Measurements from ENCODE around the gene TBX6.
A peak's percentile ranks its signal among the peaks of the same experiment; 100 is the strongest.
"Not testable (repeated sequence)": the region's sequence is repeated elsewhere in the genome, so short reads cannot be mapped to it uniquely, and the experiment has no call there.

TBX6 gene

DNA sequence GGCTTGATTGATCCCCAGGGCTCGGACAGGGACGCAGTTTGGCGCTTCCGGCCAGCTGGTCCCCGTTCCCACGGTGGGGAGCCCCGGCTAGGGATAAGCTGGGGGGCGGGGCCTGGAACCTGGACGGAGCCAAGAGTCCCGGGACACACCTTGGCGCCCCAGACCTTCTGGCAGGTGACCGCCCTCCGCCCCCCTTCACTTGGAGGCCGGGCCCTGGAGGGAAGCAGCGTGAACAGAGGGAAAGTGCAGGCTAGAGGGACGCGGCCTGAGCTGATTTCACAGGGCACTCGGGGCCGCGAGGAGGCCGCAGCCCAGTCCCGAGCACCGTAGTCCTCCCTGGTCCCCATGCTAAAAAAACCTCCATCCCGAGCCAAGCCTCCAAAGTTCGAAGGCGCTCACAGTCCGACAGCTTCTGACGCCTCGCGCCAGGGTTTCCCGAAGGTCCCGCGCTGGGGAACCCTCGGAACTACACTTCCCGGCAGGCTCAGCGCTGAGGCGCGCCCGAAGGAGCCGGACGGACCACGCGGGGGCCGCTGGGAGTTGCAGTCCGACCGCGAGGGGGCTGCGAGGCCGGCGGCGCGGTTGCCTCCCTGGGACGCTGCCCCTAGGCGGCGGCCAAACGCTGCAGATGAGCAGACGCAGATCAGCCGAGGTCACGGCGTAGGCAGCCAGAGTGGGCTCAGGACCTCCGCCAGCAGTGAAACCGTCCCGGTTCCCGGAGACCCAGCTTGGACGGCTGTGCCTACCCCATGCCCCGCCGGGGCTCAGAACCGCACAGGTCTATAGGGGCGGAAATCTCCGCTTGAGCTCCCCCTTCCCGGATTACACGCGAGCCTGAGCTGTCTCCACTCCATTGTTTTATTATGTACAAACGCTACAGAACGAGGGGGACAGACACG is at the start of gene TBX6:
TBX6 (minus strand) TSS at position 451 of the 899 bp plus-strand sequence. CDS start 731 bp downstream, outside the sequence.
- DNase-seq: peak; percentile 97

DNA sequence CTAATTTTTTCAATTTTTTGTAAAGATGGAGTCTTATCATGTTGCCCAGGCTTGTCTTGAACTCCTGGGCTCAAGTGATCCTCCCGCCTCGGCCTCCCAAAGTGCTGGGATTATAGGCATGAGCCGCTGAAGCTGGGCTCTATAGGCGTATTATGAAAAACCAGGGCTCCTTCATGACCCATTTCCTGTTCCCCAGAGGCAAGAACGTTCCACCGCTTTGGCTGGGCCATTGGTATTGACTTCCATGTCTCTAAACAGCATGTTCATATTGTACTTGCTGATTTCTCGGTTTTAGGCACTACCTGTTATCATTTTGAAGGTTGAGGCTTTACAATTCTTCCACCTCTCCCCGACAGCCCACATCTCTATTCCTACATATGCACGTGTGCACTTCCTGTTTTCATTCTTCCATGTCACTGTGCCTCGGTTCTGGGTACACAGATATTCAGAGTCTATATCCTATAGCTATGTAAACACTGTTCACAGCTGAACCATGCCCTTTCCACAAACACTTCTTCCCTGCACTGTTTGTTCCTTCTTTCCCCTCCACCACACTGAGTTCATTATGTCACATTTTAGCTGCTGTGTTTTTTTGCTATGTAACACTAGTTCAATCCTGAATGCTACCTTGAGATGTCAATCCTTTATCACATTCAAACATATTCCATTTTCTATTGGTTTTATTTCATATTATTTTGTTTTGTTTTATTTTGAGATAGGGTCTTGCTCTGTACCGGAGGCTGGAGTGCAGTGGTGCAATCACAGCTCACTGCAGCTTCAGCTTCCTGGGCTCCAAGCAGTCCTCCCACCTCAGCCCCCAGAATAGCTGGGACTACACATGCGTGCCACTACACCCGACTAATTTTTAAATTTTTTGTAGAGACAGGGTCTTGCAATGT is 48.1 kb upstream of the TBX6 start:
- no peak for DNase-seq

DNA sequence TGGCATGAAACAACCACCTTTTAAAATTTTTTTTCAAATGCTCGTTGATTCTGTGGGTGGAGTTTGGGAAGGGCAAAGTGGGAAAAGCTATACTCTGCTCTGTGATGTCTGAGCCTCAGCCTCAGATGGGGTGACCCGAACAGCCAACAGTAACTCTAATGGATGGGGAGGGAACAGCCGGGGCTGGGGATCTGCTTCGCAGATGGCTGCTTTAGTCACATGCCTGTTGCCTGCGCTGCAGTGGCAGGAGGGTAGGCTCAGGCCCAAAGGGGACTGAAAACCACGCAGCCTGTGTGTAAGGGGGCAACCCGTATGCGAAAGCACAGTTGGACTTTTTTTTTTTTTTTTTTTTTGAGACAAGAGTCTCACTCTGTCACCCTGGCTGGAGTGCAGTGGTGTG is 46.2 kb upstream of the TBX6 start:
- DNase-seq: no peak

DNA sequence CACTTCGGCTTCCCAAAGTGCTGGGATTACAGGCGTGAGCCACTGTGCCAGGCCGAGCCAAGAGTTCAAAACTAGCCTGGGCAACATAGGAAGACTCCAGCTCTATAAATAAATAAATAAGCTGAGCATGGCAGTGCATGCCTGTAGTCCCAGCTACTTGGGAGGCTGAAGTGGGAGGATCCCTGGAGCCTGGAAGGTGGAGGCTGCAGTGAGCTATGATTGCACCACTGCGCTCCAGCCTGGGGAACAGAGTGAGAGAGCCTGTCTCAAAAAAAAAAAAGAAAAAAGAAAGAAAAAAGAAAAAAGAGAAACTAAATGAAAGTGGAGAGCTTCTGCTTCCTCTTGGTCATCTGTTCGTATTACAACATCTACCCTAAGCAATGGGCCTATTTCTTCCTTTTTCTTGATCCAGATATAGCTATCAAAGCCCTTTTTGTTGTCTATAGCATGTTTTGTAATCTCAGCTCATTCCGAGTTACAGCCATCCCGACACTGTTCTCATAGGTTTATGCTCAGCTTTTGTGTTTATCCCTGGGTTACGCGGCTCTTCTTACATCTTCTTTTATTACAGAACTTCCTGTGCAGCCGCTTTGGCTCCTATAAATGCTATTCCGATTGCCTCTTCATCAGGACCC is 45.4 kb upstream of the TBX6 start:
- no peak for DNase-seq

DNA sequence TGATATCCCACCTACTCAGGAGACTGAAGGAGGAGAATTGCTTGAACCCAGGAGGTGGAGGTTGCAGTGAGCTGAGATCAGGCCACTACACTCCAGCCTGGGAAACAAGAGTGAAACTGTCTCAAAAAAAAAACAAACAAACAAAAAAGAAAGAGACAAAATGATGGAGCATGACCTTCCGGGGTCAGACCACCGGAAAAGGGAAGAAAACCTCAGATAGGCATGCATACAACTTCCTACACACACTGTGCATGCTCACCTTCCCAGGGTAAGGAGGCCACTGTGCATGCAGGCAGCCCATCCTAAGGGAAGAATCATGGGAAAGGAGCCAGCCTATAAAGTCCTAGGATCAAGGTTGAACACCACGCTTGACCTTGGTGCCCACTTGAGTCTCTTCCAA is 40.9 kb upstream of the TBX6 start:
- DNase-seq: no peak

- no peak for DNase-seq
These were observed 40.2 kb upstream of the TBX6 start for GRCh38 chr16:30131869-30132475.

DNA sequence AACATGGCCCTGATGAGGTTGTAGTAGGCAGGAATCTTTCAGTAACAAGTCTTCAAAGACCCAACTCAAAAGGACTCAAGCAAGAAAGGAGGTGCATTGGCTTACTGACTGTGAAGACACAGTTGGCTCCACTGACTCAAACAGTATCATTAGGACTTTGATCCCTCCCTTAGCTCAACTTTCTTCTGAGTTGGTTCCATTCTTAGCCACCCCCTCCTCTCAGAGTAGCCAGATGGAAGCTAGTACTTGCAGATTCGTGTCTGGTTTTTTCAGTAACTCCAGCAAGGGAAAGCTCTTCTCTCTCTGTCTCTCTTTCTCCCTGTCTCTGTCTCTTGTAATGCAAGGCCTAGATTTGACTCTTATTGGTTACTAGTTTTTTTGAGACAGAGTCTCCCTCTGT is 36.3 kb upstream of the TBX6 start:
- no peak for DNase-seq

DNA sequence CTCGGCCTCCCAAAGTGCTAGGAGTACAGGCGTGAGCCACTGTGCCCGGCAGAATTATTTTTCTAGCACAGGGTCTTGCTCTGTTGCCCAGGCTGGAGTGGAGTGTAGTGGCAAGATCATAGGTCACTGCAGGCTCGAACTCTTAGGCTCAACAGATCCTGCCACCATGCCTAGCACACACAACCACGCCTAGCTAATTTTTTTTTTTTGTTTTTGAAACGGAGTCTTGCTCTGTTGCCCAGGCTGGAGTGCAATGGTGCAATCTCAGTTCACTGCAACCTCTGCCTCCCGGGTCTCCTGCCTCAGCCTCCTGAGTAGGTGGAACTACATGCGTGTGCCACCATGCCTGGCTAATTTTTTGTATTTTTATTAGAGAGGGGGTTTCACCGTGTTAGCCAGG is 34.0 kb upstream of the TBX6 start:
- DNase-seq: not testable (repeated sequence)

- DNase-seq: no peak
These were observed 33.3 kb upstream of the TBX6 start for GRCh38 chr16:30124985-30125379.

- peak; percentile 16 for DNase-seq
These were observed 31.0 kb upstream of the TBX6 start for GRCh38 chr16:30122604-30123160.

- no peak for DNase-seq
These were observed 30.2 kb upstream of the TBX6 start for GRCh38 chr16:30121741-30122571.

DNA sequence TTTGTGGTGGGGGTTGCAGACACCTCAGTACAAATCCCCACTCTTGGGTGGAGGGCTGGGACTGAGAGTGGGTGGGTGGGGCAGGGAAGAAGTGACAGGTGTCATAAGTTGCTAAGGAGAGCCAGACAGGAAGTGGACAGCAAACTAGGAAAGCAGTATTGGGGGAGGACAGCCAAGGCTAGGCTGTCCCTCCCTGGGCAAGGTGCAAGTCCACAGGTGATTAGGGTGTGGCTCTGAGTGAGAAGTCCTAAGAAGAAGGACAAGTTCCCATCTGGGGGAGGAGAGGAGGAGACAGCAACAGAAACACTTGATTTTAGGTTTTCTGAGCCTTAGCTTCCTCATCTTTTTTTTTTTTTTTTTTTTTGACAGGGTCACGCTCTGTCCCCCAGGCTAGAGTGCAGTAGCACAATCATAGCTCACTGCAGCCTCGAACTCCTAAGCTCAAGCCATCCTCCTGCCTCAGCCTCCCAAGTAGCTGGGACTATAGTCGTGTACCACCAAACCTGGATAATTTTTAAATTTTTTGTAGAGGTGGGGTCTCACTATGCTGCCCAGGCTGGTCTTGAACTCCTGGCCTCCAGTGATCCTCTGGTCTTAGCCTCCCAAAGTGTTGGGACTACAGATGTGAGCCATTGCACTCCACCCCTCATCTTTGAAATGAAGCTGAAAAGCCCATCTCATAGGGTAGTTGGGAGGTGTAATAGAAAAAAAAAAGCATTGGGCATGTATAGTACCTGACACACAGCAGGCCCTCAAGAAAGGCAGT is 28.8 kb upstream of the TBX6 start:
- DNase-seq: no peak

- no peak for DNase-seq
These were observed 27.7 kb upstream of the TBX6 start for GRCh38 chr16:30119428-30119827.

DNA sequence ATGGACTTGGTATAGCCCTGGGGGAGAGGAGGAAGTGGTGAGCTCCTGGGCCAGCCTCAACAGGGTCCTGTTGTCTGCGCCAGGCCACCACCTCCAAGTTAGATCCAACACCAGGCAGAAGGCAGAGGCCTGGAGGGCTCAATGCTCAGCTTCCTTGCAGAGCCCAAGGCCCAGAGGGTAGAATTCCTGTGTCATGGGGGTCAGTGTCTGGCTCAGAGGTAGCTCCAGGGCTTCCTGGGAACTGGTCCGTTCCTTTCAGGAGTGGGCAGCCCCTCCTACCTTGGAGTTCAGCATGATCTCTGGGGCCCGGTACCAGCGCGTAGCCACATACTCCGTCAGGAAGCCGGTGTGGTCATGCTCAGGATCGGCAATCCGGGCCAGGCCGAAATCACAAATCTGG is 26.0 kb upstream of the TBX6 start:
- DNase-seq: no peak

DNA sequence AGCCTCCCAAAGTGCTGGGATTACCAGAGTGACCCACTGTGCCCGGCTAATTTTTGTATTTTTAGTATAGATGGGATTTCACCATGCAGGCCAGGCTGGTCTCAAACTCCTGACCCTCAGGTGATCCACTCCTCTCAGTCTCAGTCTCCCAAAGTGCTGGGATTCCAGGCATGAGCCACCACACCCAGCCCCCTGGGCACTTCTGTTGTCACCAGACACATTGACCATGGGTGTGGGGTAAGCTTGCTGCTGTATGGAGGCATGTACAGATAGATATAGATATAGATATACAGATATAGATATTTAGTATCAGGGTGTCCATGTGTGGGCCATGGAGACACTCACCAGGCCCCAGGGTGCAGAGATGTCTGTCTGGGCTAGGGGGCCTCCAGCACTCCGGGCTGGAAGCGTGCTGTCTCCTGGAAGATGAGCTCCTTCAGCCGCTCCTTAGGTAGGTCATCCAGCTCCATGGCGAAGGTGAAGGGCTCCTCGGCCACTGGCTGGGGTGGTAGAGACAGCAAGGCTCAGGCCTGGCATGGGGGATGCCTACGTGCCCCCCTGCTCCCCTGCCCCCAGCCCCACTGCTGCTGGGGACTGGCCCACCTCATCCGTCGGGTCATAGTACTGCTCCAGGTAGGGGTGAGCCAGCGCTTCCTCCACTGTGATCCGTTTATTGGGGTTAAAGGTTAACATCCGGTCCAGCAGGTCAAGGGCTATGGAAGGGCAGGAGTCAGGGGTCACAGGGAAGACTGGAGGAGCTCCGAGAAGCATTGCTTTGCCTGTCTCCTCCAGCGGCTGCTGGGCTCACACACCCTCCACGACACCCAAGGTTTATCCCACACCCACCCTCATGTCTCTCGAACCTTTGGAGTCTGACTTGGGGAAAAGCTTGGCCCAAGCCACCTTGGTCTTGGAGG is 24.8 kb upstream of the TBX6 start:
- no peak for DNase-seq

GRCh38 chr16:30115238-30115637 is 23.5 kb upstream of the TBX6 start:
- no peak for DNase-seq

DNA sequence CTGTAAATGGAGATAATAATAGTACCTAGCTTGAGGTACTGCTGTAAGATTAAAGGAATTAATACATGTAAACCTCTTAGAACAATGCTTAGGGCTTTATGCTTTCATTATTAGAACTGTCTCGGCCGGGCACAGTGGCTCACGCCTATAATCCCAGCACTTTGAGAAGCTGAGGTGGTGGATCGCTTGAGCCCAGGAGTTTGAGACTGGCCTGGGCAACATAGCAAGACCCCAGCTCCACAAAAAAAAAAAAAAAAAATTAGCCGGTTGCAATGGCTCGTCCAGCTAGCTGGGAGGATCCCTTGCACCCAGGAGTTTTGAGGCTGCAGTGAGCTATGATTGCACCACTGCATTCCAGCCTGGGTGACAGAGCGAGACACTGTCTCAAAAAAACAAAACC is 23.1 kb upstream of the TBX6 start:
- not testable (repeated sequence) for DNase-seq

- no peak for DNase-seq
These were observed 22.7 kb upstream of the TBX6 start for GRCh38 chr16:30114411-30114810.

- no peak for DNase-seq
These were observed 22.1 kb upstream of the TBX6 start for GRCh38 chr16:30113711-30114333.

All from activated CD4-positive, alpha-beta T cell treated with anti-CD3 and anti-CD28 coated beads, Interleukin-10, Interleukin-2, amounts not matched to agents 100 ng/mL and 50 ng/mL, durations not matched to agents 16 hours and 8 hours (primary cell).